ENCODE measurements around the gene SCNN1B.
"Not testable (repeated sequence)": the region's sequence is repeated elsewhere in the genome, so short reads cannot be mapped to it uniquely, and the experiment has no call there.

Gene SCNN1B

DNA sequence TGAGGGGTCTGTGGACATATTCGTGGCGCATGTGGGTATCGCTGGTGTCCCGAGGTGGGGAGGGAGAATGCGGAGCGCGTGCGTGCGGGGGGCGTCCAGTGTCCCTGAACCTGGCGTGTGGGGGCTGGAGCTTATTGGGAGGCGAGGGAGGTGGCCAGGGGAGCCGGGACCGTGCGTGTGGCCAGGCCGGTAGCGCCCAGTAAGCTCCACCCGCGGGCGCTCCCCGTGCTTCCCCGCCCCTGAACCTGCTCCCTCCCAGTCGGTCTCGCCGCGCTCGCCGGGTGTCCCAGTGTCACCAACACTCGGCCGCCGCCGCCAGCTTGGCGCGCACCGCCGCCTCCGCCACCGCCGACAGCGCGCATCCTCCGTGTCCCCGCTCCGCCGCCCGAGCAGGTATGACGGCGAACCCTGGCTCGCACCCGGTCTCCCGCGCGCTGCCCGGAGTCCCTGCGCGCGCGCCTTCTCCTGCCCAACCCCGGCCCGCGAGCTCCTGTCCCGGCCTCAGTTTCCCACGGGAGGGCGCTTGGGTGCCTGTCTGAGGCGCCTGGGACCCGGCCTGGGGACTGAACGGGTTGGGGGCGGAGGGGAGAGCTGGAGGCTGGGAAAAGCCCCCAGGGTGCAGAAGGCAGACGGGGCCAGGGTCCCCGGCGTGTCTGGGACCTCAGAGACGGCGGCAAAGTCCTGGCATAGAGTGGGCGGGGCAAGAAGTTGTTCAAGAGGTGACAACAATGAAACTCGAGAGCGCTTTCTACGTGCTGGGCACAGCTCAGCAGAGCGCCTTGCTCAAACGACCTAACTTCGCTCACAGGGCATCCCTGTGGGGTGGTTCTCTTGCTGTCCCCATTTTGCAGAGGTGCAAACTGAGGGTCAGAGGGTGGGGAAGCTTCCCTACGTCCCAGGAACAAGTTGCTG, at the start of gene SCNN1B:
TSS of gene SCNN1B (plus strand) at position 258 of the 912 bp plus-strand sequence. CDS start 46,298 bp downstream, outside the sequence.
- no peak for DNase-seq (ENCODE audit: low read depth, low spot score)

DNA sequence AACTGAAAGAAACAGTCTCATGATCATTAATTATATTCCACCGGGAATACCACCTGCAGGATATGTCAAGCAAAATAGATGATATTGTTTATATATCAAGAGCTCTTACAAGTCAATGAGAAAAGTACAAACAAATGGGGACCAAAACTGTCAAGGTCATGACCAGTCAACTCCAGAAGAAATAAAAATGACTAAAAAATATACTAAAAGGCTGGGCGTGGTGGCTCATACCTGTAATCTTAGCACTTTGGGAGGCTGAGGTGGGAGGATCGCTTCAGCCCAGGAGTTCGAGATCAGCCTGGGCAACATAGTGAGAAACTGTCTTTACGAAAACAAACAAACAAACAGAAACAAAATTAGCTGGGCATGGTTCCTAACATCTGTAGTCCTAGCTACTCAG, 49.8 kb upstream of the SCNN1B start:
- no peak for DNase-seq (ENCODE audit: low read depth, low spot score)

GRCh38 chr16:23253650-23254049, 48.5 kb upstream of the SCNN1B start:
- not testable (repeated sequence) for DNase-seq (ENCODE audit: low read depth, low spot score)

DNA sequence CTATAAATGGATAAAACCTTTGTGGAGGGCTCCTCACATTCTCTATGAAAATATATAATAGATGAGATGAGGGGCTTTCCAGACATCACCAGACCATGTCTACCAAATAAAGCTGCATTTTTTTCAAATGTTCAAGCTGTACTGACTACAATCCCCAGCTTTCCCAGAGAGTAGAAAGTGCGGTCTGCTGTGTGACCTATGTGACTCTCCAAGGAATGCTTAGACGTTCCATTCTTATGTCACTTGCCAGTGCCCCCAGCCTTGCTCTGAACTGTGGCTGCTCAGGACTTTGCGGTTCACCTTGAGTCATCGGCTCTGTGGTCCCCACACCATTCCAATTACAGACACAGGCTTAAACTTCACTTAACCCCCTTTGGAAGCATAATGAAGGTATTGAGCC, 47.8 kb upstream of the SCNN1B start:
- DNase-seq (ENCODE audit: low read depth, low spot score): no peak

- DNase-seq (ENCODE audit: low read depth, low spot score): no peak
Measured at GRCh38 chr16:23255000-23255399, 47.1 kb upstream of the SCNN1B start.

DNA sequence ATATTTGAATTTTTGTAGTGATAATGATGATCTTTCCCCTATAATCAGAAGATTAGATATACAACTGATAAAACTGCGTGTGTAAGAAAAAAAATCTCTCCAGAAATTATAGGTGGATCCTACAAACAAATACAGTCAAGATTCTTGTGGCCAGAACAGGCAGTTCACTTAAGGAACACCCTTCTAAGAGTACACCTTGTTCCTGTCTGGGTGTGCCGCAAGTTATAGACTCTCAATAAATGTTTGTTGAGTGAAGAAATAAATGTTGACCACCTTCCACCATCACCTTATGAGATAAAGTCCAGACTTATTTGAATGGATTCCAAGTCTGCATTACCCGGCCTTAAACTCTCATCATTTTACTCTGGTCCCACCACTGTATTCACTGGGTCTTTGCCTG, 45.7 kb upstream of the SCNN1B start:
- DNase-seq (ENCODE audit: low read depth, low spot score): no peak

DNA sequence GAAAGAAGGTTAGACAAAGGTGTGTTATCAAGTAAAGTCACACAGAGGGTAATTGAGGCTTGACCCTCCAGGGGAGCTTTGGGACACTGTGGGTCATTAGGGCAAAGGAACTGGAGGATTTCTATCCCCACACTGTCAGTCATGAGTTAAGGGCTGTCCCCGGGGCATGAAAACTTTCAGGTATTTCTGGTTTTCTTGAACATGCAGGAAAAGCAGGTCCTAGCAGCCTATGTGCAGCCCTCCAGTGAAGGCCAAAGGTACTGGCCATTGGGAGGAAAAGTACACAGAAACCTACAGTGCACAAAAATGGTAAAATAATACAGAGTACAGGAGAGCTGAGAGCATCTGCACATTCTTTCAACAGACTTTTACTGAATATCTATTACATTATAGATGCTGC, 44.4 kb upstream of the SCNN1B start:
- no peak for DNase-seq (ENCODE audit: low read depth, low spot score)

DNA sequence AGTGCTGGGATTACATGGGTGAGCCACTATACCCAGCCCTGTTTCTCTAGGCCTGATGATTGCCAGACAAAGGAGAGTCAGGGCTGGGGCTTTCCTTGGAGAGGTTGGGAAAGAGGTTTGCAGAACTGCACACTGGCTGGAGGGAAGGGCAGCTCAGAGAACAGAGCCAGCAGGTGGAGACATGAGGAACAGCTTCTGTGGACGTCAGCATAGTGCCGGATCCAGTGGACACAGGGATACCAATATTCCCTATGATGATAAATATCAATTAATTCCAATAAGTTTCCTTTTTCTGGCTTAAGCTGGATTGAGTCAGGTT, 43.2 kb upstream of the SCNN1B start:
- DNase-seq (ENCODE audit: low read depth, low spot score): no peak

GRCh38 chr16:23267647-23268046, 34.5 kb upstream of the SCNN1B start:
- DNase-seq (ENCODE audit: low read depth, low spot score): no peak

DNA sequence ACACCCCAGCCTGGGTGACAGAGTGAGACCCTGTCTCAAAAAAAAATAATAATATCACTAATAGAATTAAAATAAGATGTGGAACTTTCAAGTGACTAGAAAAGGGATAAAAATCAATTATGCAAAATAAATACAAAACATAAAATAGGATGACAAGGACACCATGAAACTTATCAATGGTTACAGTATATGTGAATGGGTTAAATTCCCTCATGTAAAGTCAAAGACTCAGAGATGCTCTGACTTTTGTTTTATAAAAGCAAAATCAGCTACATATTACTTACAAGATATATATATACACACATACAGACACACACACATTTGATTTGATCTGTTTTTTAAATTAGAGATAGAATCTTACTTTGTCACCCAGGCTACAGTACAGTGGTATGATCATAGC, 33.5 kb upstream of the SCNN1B start:
- no peak for DNase-seq (ENCODE audit: low read depth, low spot score)

GRCh38 chr16:23269248-23269953, 32.7 kb upstream of the SCNN1B start:
- no peak for DNase-seq (ENCODE audit: low read depth, low spot score)

- no peak for DNase-seq (ENCODE audit: low read depth, low spot score)
Measured at GRCh38 chr16:23270654-23271053, 31.4 kb upstream of the SCNN1B start.

GRCh38 chr16:23274968-23275367, 27.1 kb upstream of the SCNN1B start:
- DNase-seq (ENCODE audit: low read depth, low spot score): no peak

GRCh38 chr16:23276821-23277220, 25.3 kb upstream of the SCNN1B start:
- DNase-seq (ENCODE audit: low read depth, low spot score): no peak

DNA sequence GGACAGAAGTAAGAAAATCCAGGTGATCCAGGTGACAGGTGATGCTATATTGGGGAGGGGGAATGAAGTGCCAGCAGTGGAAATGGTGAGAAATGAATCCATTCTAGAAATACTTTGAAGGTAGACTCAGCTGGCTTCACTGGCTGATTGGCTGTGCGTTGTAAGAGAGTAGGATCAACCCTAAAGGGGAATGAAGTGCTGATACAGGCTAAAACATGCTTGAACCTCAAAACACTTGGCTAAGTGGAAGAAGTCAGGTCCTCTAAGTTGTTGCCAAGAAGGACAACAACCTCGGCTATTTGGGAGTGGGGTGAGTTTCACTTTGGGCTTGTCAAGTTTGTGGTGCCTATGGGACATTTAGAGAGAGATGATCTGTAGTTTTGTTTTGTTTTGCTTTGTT, 24.1 kb upstream of the SCNN1B start:
- DNase-seq (ENCODE audit: low read depth, low spot score): no peak

DNA sequence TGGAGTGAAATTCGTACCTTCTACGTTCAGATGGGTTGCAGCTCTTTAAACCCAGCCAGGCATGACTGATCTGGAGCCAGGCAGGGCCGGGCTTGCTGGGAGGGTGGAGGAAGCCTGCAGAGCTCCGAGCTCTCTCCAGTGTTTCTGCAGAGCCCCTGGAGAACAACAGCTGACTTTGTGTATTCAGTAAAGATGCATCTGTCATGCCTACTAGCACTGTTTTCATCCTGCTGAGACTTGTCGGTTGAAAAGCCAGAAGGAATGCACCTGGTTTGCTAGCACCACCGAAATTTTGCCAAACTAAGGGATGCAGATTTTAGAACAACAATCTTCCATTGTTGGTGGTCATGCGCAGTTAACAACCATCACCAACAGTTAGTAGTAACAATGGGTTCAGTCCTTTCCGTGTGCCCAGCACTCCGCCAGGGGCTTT, 22.4 kb upstream of the SCNN1B start:
- peak; percentile 68 for DNase-seq (ENCODE audit: low read depth, low spot score)

DNA sequence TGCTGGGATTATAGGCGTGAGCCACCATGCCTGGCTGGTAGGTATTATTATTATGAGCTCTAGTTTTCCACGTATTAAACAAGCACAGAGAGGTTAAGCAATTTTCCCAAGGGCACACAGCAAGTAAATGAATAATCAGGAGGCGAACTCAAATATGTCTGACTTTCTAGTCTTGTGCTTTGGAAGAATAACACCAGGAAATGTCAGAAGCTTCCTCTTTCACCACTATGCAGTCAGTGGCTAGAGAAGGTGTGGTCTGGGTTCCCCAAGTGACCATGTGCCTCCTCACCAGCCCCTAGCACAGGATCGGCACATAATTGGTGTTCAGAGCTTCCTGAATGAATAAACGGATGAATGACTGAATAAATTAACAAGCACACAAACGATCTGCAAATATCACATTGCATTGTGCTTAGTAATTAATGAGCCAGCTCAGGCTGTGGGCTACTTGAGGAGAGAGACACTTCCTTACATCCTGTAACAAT, 21.6 kb upstream of the SCNN1B start:
- DNase-seq (ENCODE audit: low read depth, low spot score): no peak

- no peak for DNase-seq (ENCODE audit: low read depth, low spot score)
Measured at GRCh38 chr16:23282568-23282967, 19.5 kb upstream of the SCNN1B start.

- no peak for DNase-seq (ENCODE audit: low read depth, low spot score)
Measured at GRCh38 chr16:23283571-23283970, 18.5 kb upstream of the SCNN1B start.

GRCh38 chr16:23284584-23284983, 17.5 kb upstream of the SCNN1B start:
- no peak for DNase-seq (ENCODE audit: low read depth, low spot score)

DNA sequence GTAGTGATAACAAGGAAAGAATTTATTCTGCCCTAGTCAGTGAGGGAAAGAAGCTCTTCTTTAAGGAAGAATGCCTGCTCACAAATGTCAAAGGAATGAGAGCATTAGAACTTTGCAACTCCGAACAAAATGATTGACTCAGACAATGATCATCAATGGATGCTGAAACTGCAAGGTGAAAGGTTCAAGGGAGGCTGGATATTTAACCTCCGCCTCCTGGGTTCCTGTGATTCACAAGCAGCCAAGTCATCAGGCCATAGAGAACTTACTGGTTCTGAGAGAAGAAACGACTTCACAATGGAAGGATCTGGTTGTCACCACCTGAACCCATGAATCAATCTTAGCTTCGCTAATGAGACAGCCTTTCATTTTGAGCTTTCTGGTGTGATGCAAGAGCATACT, 16.0 kb upstream of the SCNN1B start:
- DNase-seq (ENCODE audit: low read depth, low spot score): no peak

- no peak for DNase-seq (ENCODE audit: low read depth, low spot score)
Measured at GRCh38 chr16:23288209-23288608, 13.9 kb upstream of the SCNN1B start.
